GM23338 (cell line): ENCODE measurements around the gene GABRR2. TPM values are rescaled to one million over a fixed set of nuclear protein-coding genes. Genes with fewer than 3 reads are reported as not detected.

Experiments used
- ATAC-seq: fragments of 200-7000 bp; cut with Tn5 transposase; 3 replicates; pipeline ENCODE4 v1.9.1; 2020
- DNase-seq: peaks from one replicate; pipeline ENCODE4 v3.0.0-alpha.2; 2015; ENCODE audit warnings: low spot score
- H2AFZ ChIP-seq: fragments of 200-600 bp; sonication (generic); 2 replicates; pipeline ENCODE4 v1.8.0; 2016; ENCODE audit warnings: antibody characterized with exemption, mild to moderate bottlenecking, moderate library complexity
- H3F3A ChIP-seq: fragments of 200-600 bp; sonication (generic); replicated peaks from 2 replicates; pipeline ENCODE4 v1.8.0; 2017; ENCODE audit warnings: antibody characterized with exemption, mixed run types, low read depth
- H3K27ac ChIP-seq: fragments of 200-600 bp; sonication (generic); 2 replicates; pipeline ENCODE4 v1.6.1; 2016; ENCODE audit warnings: low read depth
- H3K27me3 ChIP-seq: fragments of 200-600 bp; sonication (generic); 2 replicates; pipeline ENCODE4 v1.8.0; 2016; ENCODE audit warnings: mild to moderate bottlenecking, mixed run types, moderate library complexity; ENCODE audit not compliant: insufficient read depth
- H3K36me3 ChIP-seq: fragments of 200-600 bp; sonication (generic); 2 replicates; pipeline ENCODE4 v1.8.0; 2016; ENCODE audit warnings: mild to moderate bottlenecking; ENCODE audit not compliant: insufficient read depth
- H3K4me1 ChIP-seq: fragments of 200-600 bp; sonication (generic); 2 replicates; pipeline ENCODE4 v1.8.0; 2016; ENCODE audit warnings: mild to moderate bottlenecking, moderate library complexity; ENCODE audit not compliant: insufficient read depth
- H3K4me2 ChIP-seq: fragments of 200-600 bp; sonication (generic); 2 replicates; pipeline ENCODE4 v1.7.1; 2017; ENCODE audit warnings: mixed run types
- H3K4me3 ChIP-seq: fragments of 200-600 bp; sonication (generic); 2 replicates; pipeline ENCODE4 v1.6.1; 2016; ENCODE audit warnings: mixed run types
- H3K79me2 ChIP-seq: fragments of 200-600 bp; sonication (generic); replicated peaks from 2 replicates; pipeline ENCODE4 v1.8.0; 2017; ENCODE audit warnings: mild to moderate bottlenecking; ENCODE audit not compliant: insufficient read depth
- H3K9me2 ChIP-seq: fragments of 200-600 bp; sonication (generic); 2 replicates; pipeline ENCODE4 v1.8.0; 2017; ENCODE audit not compliant: insufficient read depth
- H4K20me1 ChIP-seq: fragments of 200-600 bp; sonication (generic); replicated peaks from 2 replicates; pipeline ENCODE4 v1.8.0; 2017; ENCODE audit warnings: mild to moderate bottlenecking; ENCODE audit not compliant: insufficient read depth
- H3K27ac Mint-ChIP-seq: 2 replicates; pipeline ENCODE4 v1.8.0; 2020; ENCODE audit warnings: inconsistent platforms, mild to moderate bottlenecking, moderate library complexity, mixed read lengths
- H3K27me3 Mint-ChIP-seq: 3 replicates; pipeline ENCODE4 v1.8.0; 2022; ENCODE audit warnings: low read depth, mild to moderate bottlenecking, moderate library complexity, mixed read lengths, inconsistent platforms; ENCODE audit not compliant: insufficient read depth, poor library complexity
- H3K36me3 Mint-ChIP-seq: 3 replicates; pipeline ENCODE4 v1.8.0; 2021; ENCODE audit warnings: low read depth, mild to moderate bottlenecking, inconsistent platforms, moderate library complexity, mixed read lengths
- H3K4me1 Mint-ChIP-seq: 3 replicates; pipeline ENCODE4 v1.8.0; 2020; ENCODE audit warnings: mild to moderate bottlenecking, inconsistent platforms, mixed read lengths
- H3K4me3 Mint-ChIP-seq: 3 replicates; pipeline ENCODE4 v1.8.0; 2021; ENCODE audit warnings: moderate library complexity, mild to moderate bottlenecking, inconsistent platforms, mixed read lengths
- H3K9me3 Mint-ChIP-seq: 3 replicates; pipeline ENCODE4 v1.8.0; 2020; ENCODE audit warnings: moderate library complexity, mild to moderate bottlenecking, inconsistent platforms, mixed read lengths
- CTCF ChIP-seq, 2 experiments: fragments of 200-600 bp in 1 of 2; sonication (generic) in 1 of 2; conservative IDR thresholded peaks; 2 replicates each; pipeline versions ENCODE4 v1.5.1 to v1.6.1; 2016 to 2017; ENCODE audit warnings: antibody characterized with exemption in 2 of 2, low read depth in 2 of 2, mild to moderate bottlenecking in 2 of 2, moderate library complexity in 1 of 2
- ETS1 ChIP-seq: IDR thresholded peaks from 2 replicates; pipeline ENCODE4 v1.6.1; 2016; ENCODE audit warnings: antibody characterized with exemption
- EZH2 ChIP-seq: fragments of 200-600 bp; sonication (generic); IDR thresholded peaks from one replicate; pipeline ENCODE4 v1.8.0; 2017; ENCODE audit warnings: antibody characterized with exemption, mild to moderate bottlenecking, low read depth; ENCODE audit not compliant: unreplicated experiment
- EZH2phosphoT487 ChIP-seq: fragments of 200-600 bp; sonication (generic); IDR thresholded peaks from one replicate; pipeline ENCODE4 v1.8.1; 2018; ENCODE audit warnings: antibody characterized with exemption; ENCODE audit not compliant: unreplicated experiment
- NANOG ChIP-seq: IDR thresholded peaks from 2 replicates; pipeline ENCODE4 v1.6.1; 2016; ENCODE audit warnings: antibody characterized with exemption, borderline replicate concordance
- REST ChIP-seq: IDR thresholded peaks from one replicate; pipeline ENCODE4 v1.6.1; 2018; ENCODE audit warnings: antibody characterized with exemption; ENCODE audit not compliant: unreplicated experiment
- STAT1 ChIP-seq: IDR thresholded peaks from one replicate; pipeline ENCODE4 v1.6.1; 2016; ENCODE audit warnings: antibody characterized with exemption; ENCODE audit not compliant: unreplicated experiment
- ZNF114 ChIP-seq: fragments of 250-450 bp; sonication (Bioruptor Pico); IDR thresholded peaks from 2 replicates; pipeline ENCODE4 v1.5.0; 2020; ENCODE audit warnings: mild to moderate bottlenecking, moderate library complexity
- ZNF331 ChIP-seq: fragments of 250-450 bp; sonication (Bioruptor Pico); IDR thresholded peaks from 2 replicates; pipeline ENCODE4 v1.5.0; 2020; ENCODE audit warnings: low read depth, mild to moderate bottlenecking, moderate library complexity
- polyA plus RNA-seq: library from polyadenylated mRNA; unstranded; fragments of >200 nt; fragmentation: Nextera tagmentation; extraction: Ambion mirVana; gene quantifications from 2 replicates; pipeline ENCODE4 v1.2.1, GENCODE V29; 2016
- total RNA-seq: library from RNA; depleted of rRNA; stranded (reverse); fragments of >200 nt; shearing (Covaris generic); gene quantifications from 2 replicates; pipeline ENCODE4 v1.2.3, GENCODE V29; 2014

Gene GABRR2
- total and polyA plus RNA-seq, 2 experiments from 2014 or later, result not detected

GRCh38 chr6:89299466-89299850 is 15.6 kb downstream of the GABRR2 start:
- H3K9me3 Mint-ChIP-seq, result peaks cover 7% of the 10 kb centered on the region; the same call in 1 of the 3 replicates
- TF ChIP-seq CTCF (conservative IDR thresholded peaks at IDR 0.05; ENCODE audit: low read depth in 2 of 2) (peak; percentile 56 to 65), EZH2phosphoT487 (no peak)
- H3K79me2 ChIP-seq, result no peaks in the 10 kb centered on the region
- H3K27me3 Mint-ChIP-seq, result peaks cover 13% of the 10 kb centered on the region
- peaks cover 13% of the 10 kb centered on the region; the same call in 2 of the 3 replicates for H3K4me1 Mint-ChIP-seq
- H3K36me3 ChIP-seq, result no peaks in the 10 kb centered on the region
- no peaks in the 10 kb centered on the region for H4K20me1 ChIP-seq
- H3K9me2 ChIP-seq, result no peaks in the 10 kb centered on the region; the same call in 1 of the 2 replicates
- H3K4me3 Mint-ChIP-seq, result no peak overlapping the region
- H3F3A ChIP-seq, result no peaks in the 10 kb centered on the region
- peak; percentile 86 for ATAC-seq
- H3K4me2 ChIP-seq, result no peak overlapping the region
- H3K36me3 Mint-ChIP-seq, result peaks cover 3% of the 10 kb centered on the region; the same call in 1 of the 3 replicates
- H2AFZ ChIP-seq, result peak overlapping the region; percentile 13; the same call in 1 of the 2 replicates
- H3K27ac ChIP-seq, result no peak overlapping the region
- no peak overlapping the region for H3K27ac Mint-ChIP-seq
- no peak overlapping the region for H3K4me3 ChIP-seq
- H3K4me1 ChIP-seq, result peaks cover 6% of the 10 kb centered on the region; the same call in 1 of the 2 replicates
- peak; percentile 62 for DNase-seq
- H3K27me3 ChIP-seq, result no peaks in the 10 kb centered on the region

- Histone ChIP-seq H3K4me2 (no peak overlapping the region), H2AFZ (peak overlapping the region; percentile 23; the same call in 1 of the 2 replicates), H3F3A (no peaks in the 10 kb centered on the region), H3K4me3 (no peak overlapping the region), H3K79me2 (no peaks in the 10 kb centered on the region), H3K36me3 (no peaks in the 10 kb centered on the region), H3K4me1 (peaks cover 6% of the 10 kb centered on the region; the same call in 1 of the 2 replicates), H3K27me3 (no peaks in the 10 kb centered on the region), H3K9me2 (no peaks in the 10 kb centered on the region; the same call in 1 of the 2 replicates), H3K27ac (no peak overlapping the region), H4K20me1 (no peaks in the 10 kb centered on the region)
- H3K9me3 Mint-ChIP-seq, result peaks cover 7% of the 10 kb centered on the region; the same call in 1 of the 3 replicates
- peaks cover 13% of the 10 kb centered on the region; the same call in 2 of the 3 replicates for H3K4me1 Mint-ChIP-seq
- H3K27ac Mint-ChIP-seq, result no peak overlapping the region
- H3K27me3 Mint-ChIP-seq, result peaks cover 13% of the 10 kb centered on the region
- H3K4me3 Mint-ChIP-seq, result no peak overlapping the region
- ATAC-seq (no peak), DNase-seq (no peak)
- H3K36me3 Mint-ChIP-seq, result peaks cover 3% of the 10 kb centered on the region; the same call in 1 of the 3 replicates
- TF ChIP-seq REST, result no peak
- TF ChIP-seq EZH2, result no peak
- TF ChIP-seq STAT1, result no peak
- TF ChIP-seq ETS1, result no peak
- TF ChIP-seq ZNF114 (CRISPR knock-in tag), result no peak
- TF ChIP-seq CTCF (conservative IDR thresholded peaks at IDR 0.05; ENCODE audit: low read depth in 2 of 2), result no peak
- TF ChIP-seq EZH2phosphoT487, result no peak
- no peak for TF ChIP-seq NANOG
- TF ChIP-seq ZNF331, result no peak
Observed at GRCh38 chr6:89298680-89299465, 16.2 kb downstream of the GABRR2 start.
